SK-N-SH (cell line): ENCODE measurements around the gene PAQR5. TPM values are rescaled to one million over a fixed set of nuclear protein-coding genes. Genes with fewer than 3 reads are reported as not detected.

Source experiments
- CTCF ChIA-PET: fragments of 300-600, 350-600 bp; formaldehyde crosslinking; extraction: SDS; loops from one replicate; lab custom pipeline; 2021; lab: Yijun Ruan, JAX
- POLR2A ChIA-PET: fragments of 350-600 bp; sonication (Branson Sonifier 250); formaldehyde crosslinking; extraction: SDS; loops from one replicate; lab custom pipeline; 2020; ENCODE audit warnings: antibody characterized with exemption, inconsistent platforms; lab: Yijun Ruan, JAX
- DNase-seq: peaks from one replicate; pipeline ENCODE4 v3.0.0; 2012
- H2AFZ ChIP-seq: fragments of 200-600 bp; sonication (generic); 2 replicates; pipeline ENCODE4 v1.8.1; 2016; ENCODE audit warnings: antibody characterized with exemption, mild to moderate bottlenecking, low read depth
- H3F3A ChIP-seq: fragments of 200-600 bp; sonication (generic); replicated peaks from 2 replicates; pipeline ENCODE3; 2016; ENCODE audit warnings: antibody characterized with exemption, mild to moderate bottlenecking; ENCODE audit not compliant: insufficient read depth
- H3K27ac ChIP-seq, 2 experiments: fragments of 200-500 bp in 1 of 2; fragments of 200-600 bp in 1 of 2; sonication (Bioruptor generic) in 1 of 2; sonication (generic), shearing (Covaris generic) in 1 of 2; 2 replicates each; pipeline versions ENCODE4 v1.5.1 to v1.6.1; 2014 to 2016; ENCODE audit warnings: low read depth in 2 of 2, inconsistent platforms in 1 of 2, low read length in 1 of 2, mild to moderate bottlenecking in 1 of 2, mixed read lengths in 1 of 2
- H3K27me3 ChIP-seq: fragments of 200-600 bp; sonication (generic), shearing (Covaris generic); 2 replicates; pipeline ENCODE4 v1.6.1; 2016; ENCODE audit warnings: mixed run types; ENCODE audit not compliant: insufficient read depth
- H3K36me3 ChIP-seq, 2 experiments: fragments of 200-500 bp in 1 of 2; fragments of 200-600 bp in 1 of 2; sonication (Bioruptor generic) in 1 of 2; sonication (generic) in 1 of 2; replicated peaks in 1 of 2; 2 replicates each; pipeline versions ENCODE3 to v1.5.1; 2014 to 2016; ENCODE audit warnings: low read length in 1 of 2, mild to moderate bottlenecking in 1 of 2; ENCODE audit not compliant: insufficient read depth in 2 of 2, control insufficient read depth in 1 of 2
- H3K4me1 ChIP-seq, 2 experiments: fragments of 200-500 bp in 1 of 2; fragments of 200-600 bp in 1 of 2; sonication (Bioruptor generic) in 1 of 2; sonication (generic), shearing (Covaris generic) in 1 of 2; 2 replicates each; pipeline versions ENCODE4 v1.5.1 to v1.6.1; 2014 to 2016; ENCODE audit warnings: low read depth in 1 of 2, low read length in 1 of 2, mixed run types in 1 of 2; ENCODE audit not compliant: insufficient read depth in 2 of 2, control insufficient read depth in 1 of 2
- H3K4me2 ChIP-seq: fragments of 200-600 bp; sonication (generic), shearing (Covaris generic); 2 replicates; pipeline ENCODE4 v1.6.1; 2017; ENCODE audit warnings: mixed run types
- H3K4me3 ChIP-seq, 2 experiments: fragments of 200-500 bp in 1 of 2; fragments of 200-600 bp in 1 of 2; sonication (Bioruptor generic) in 1 of 2; sonication (generic), shearing (Covaris generic) in 1 of 2; 2 replicates each; pipeline versions ENCODE4 v1.5.1 to v1.8.1; 2014 to 2016; ENCODE audit warnings: low read depth in 2 of 2, inconsistent platforms in 1 of 2, low read length in 1 of 2, mild to moderate bottlenecking in 1 of 2, mixed read lengths in 1 of 2, moderate library complexity in 1 of 2
- H3K79me2 ChIP-seq: fragments of 200-600 bp; sonication (generic); 2 replicates; pipeline ENCODE4 v1.8.1; 2017; ENCODE audit warnings: mild to moderate bottlenecking; ENCODE audit not compliant: insufficient read depth
- H3K9ac ChIP-seq: fragments of 200-600 bp; sonication (generic); 2 replicates; pipeline ENCODE4 v1.6.1; 2017; ENCODE audit warnings: mixed run types
- H3K9me2 ChIP-seq: fragments of 200-600 bp; sonication (generic); 2 replicates; pipeline ENCODE4 v1.6.1; 2017; ENCODE audit warnings: mixed run types
- H3K9me3 ChIP-seq: fragments of 200-600 bp; sonication (generic); 2 replicates; pipeline ENCODE4 v1.6.1; 2017; ENCODE audit warnings: mixed run types, mild to moderate bottlenecking, moderate library complexity
- H4K20me1 ChIP-seq: fragments of 200-600 bp; sonication (generic); 2 replicates; pipeline ENCODE4 v1.6.1; 2017; ENCODE audit warnings: mild to moderate bottlenecking, mixed run types; ENCODE audit not compliant: insufficient read depth
- CHD2 ChIP-seq: fragments of 150-350 bp; IDR thresholded peaks from 2 replicates; pipeline ENCODE4 v1.6.1; 2018; ENCODE audit warnings: low read length; ENCODE audit not compliant: partially characterized antibody
- ELF1 ChIP-seq: IDR thresholded peaks from 2 replicates; pipeline ENCODE4 v1.4.0; 2012
- EP300 ChIP-seq, 2 experiments: IDR thresholded peaks; 2 replicates each; pipeline versions ENCODE4 v1.4.0 to v1.6.1; 2012; ENCODE audit warnings: borderline replicate concordance in 1 of 2, low read depth in 1 of 2, low read length in 1 of 2
- EZH2phosphoT487 ChIP-seq: fragments of 200-600 bp; sonication (generic); IDR thresholded peaks from 2 replicates; pipeline ENCODE4 v1.6.1; 2017; ENCODE audit warnings: low read depth, mixed run types, mild to moderate bottlenecking, antibody characterized with exemption, moderate library complexity, borderline replicate concordance
- FOXM1 ChIP-seq: IDR thresholded peaks from 2 replicates; pipeline ENCODE4 v1.4.0; 2012; ENCODE audit warnings: low read depth, mild to moderate bottlenecking
- GABPA ChIP-seq: IDR thresholded peaks from 2 replicates; pipeline ENCODE4 v1.4.0; 2012; ENCODE audit warnings: low read depth, mild to moderate bottlenecking
- GATA2 ChIP-seq: sonication (generic); formaldehyde crosslinking; IDR thresholded peaks from 2 replicates; pipeline ENCODE4 v1.5.0; 2020; ENCODE audit warnings: mild to moderate bottlenecking, missing genetic modification reagents
- MEF2A ChIP-seq: IDR thresholded peaks from 2 replicates; pipeline ENCODE4 v1.4.0; 2012; ENCODE audit warnings: low read depth, borderline replicate concordance
- NFIC ChIP-seq: IDR thresholded peaks from 2 replicates; pipeline ENCODE4 v1.4.0; 2012; ENCODE audit warnings: borderline replicate concordance
- NRF1 ChIP-seq: IDR thresholded peaks from 2 replicates; pipeline ENCODE4 v1.6.1; 2012; ENCODE audit warnings: low read depth, mild to moderate bottlenecking, low read length
- POLR2AphosphoS5 ChIP-seq: IDR thresholded peaks from 2 replicates; pipeline ENCODE4 v1.6.1; 2012; ENCODE audit warnings: low read depth, low read length
- RAD21 ChIP-seq: IDR thresholded peaks from 2 replicates; pipeline ENCODE4 v1.6.1; 2012; ENCODE audit warnings: mild to moderate bottlenecking, low read length
- RCOR1 ChIP-seq: fragments of 150-350 bp; IDR thresholded peaks from 2 replicates; pipeline ENCODE4 v1.6.1; 2017; ENCODE audit warnings: antibody characterized with exemption, low read length
- RFX5 ChIP-seq: IDR thresholded peaks from 2 replicates; pipeline ENCODE4 v1.6.1; 2012; ENCODE audit warnings: mild to moderate bottlenecking, improper control_type of control experiment, low read length
- RXRA ChIP-seq: IDR thresholded peaks from 2 replicates; pipeline ENCODE4 v1.4.0; 2012; ENCODE audit warnings: low read depth, mild to moderate bottlenecking, borderline replicate concordance
- SIN3A ChIP-seq: IDR thresholded peaks from 2 replicates; pipeline ENCODE4 v1.6.1; 2012; ENCODE audit warnings: low read depth, mild to moderate bottlenecking, low read length, moderate library complexity, borderline replicate concordance
- SMC3 ChIP-seq: IDR thresholded peaks from 2 replicates; pipeline ENCODE4 v1.6.1; 2012; ENCODE audit warnings: low read depth, low read length, improper control_type of control experiment
- TCF12 ChIP-seq: IDR thresholded peaks from 2 replicates; pipeline ENCODE4 v1.4.0; 2012
- USF2 ChIP-seq: fragments of 150-350 bp; IDR thresholded peaks from 2 replicates; pipeline ENCODE4 v1.6.1; 2017; ENCODE audit warnings: antibody characterized with exemption, low read length, low read depth, borderline replicate concordance
- YY1 ChIP-seq: IDR thresholded peaks from 2 replicates; pipeline ENCODE4 v1.4.0; 2012; ENCODE audit warnings: low read depth, mild to moderate bottlenecking
- WGBS: methylation state at CpG from one replicate; pipeline ENCODE4 v1.1.6; 2017; ENCODE audit warnings: low lambda C conversion rate; 5-methylcytosine and 5-hydroxymethylcytosine counted together
- polyA plus RNA-seq, 3 experiments: library from polyadenylated mRNA; depleted of rRNA; stranded (reverse); fragments of >200 nt; gene quantifications; 2 replicates each; pipeline ENCODE4 v1.2.3, GENCODE V29; 2012
- TF ChIP-seq, protein P1 (sequence below): fragments of 150-350 bp; IDR thresholded peaks from 2 replicates; pipeline ENCODE4 v1.6.1; 2016; ENCODE audit warnings: mild to moderate bottlenecking, low read depth, low read length
- TF ChIP-seq, protein P2 (sequence below): IDR thresholded peaks from 2 replicates; pipeline ENCODE4; 2012
- TF ChIP-seq, protein P3 (sequence below): fragments of 200-600 bp; sonication (generic); IDR thresholded peaks from 2 replicates; pipeline ENCODE4 v1.6.1; 2017; ENCODE audit warnings: antibody characterized with exemption, mild to moderate bottlenecking, moderate library complexity
- TF ChIP-seq, protein P4 (sequence below): IDR thresholded peaks from 2 replicates; pipeline ENCODE4 v1.6.1; 2012; ENCODE audit warnings: mild to moderate bottlenecking, low read depth, low read length, moderate library complexity

PAQR5 gene
- polyA plus RNA-seq, 1 of the 3 experiments (the other 2 are of a cell fraction): 3.9 TPM

- POLR2A ChIA-PET: no interaction called here
- TF ChIP-seq ELF1 (no peak), TCF12 (peak; percentile 32; the same call in 1 of the 2 replicates), CHD2 (no peak), FOXM1 (no peak), USF2 (no peak), EP300 (IDR thresholded peaks at IDR 0.05; ENCODE audit: borderline replicate concordance in 1 of 2, low read depth in 1 of 2, low read length in 1 of 2) (0 out of 4 replicates have a peak, but pooled peaks of 1 of the 2 experiments have one; percentile 14), GATA2 (CRISPR knock-in tag) (peak; percentile 84), YY1 (no peak), POLR2AphosphoS5 (no peak), MEF2A (no peak), SIN3A (no peak), NRF1 (no peak), NFIC (no peak), SMC3 (no peak), EZH2phosphoT487 (no peak), RAD21 (no peak), RXRA (no peak), RCOR1 (no peak), RFX5 (no peak), GABPA (no peak)
- TF ChIP-seq, protein P1, sequence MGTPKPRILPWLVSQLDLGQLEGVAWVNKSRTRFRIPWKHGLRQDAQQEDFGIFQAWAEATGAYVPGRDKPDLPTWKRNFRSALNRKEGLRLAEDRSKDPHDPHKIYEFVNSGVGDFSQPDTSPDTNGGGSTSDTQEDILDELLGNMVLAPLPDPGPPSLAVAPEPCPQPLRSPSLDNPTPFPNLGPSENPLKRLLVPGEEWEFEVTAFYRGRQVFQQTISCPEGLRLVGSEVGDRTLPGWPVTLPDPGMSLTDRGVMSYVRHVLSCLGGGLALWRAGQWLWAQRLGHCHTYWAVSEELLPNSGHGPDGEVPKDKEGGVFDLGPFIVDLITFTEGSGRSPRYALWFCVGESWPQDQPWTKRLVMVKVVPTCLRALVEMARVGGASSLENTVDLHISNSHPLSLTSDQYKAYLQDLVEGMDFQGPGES: no peak
- TF ChIP-seq, protein P2, sequence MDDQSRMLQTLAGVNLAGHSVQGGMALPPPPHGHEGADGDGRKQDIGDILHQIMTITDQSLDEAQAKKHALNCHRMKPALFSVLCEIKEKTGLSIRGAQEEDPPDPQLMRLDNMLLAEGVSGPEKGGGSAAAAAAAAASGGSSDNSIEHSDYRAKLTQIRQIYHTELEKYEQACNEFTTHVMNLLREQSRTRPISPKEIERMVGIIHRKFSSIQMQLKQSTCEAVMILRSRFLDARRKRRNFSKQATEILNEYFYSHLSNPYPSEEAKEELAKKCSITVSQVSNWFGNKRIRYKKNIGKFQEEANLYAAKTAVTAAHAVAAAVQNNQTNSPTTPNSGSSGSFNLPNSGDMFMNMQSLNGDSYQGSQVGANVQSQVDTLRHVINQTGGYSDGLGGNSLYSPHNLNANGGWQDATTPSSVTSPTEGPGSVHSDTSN: 0 out of 2 replicates have a peak, but pooled peaks have one; percentile 12
- TF ChIP-seq, protein P3, sequence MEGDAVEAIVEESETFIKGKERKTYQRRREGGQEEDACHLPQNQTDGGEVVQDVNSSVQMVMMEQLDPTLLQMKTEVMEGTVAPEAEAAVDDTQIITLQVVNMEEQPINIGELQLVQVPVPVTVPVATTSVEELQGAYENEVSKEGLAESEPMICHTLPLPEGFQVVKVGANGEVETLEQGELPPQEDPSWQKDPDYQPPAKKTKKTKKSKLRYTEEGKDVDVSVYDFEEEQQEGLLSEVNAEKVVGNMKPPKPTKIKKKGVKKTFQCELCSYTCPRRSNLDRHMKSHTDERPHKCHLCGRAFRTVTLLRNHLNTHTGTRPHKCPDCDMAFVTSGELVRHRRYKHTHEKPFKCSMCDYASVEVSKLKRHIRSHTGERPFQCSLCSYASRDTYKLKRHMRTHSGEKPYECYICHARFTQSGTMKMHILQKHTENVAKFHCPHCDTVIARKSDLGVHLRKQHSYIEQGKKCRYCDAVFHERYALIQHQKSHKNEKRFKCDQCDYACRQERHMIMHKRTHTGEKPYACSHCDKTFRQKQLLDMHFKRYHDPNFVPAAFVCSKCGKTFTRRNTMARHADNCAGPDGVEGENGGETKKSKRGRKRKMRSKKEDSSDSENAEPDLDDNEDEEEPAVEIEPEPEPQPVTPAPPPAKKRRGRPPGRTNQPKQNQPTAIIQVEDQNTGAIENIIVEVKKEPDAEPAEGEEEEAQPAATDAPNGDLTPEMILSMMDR: no peak
- TF ChIP-seq, protein P4, sequence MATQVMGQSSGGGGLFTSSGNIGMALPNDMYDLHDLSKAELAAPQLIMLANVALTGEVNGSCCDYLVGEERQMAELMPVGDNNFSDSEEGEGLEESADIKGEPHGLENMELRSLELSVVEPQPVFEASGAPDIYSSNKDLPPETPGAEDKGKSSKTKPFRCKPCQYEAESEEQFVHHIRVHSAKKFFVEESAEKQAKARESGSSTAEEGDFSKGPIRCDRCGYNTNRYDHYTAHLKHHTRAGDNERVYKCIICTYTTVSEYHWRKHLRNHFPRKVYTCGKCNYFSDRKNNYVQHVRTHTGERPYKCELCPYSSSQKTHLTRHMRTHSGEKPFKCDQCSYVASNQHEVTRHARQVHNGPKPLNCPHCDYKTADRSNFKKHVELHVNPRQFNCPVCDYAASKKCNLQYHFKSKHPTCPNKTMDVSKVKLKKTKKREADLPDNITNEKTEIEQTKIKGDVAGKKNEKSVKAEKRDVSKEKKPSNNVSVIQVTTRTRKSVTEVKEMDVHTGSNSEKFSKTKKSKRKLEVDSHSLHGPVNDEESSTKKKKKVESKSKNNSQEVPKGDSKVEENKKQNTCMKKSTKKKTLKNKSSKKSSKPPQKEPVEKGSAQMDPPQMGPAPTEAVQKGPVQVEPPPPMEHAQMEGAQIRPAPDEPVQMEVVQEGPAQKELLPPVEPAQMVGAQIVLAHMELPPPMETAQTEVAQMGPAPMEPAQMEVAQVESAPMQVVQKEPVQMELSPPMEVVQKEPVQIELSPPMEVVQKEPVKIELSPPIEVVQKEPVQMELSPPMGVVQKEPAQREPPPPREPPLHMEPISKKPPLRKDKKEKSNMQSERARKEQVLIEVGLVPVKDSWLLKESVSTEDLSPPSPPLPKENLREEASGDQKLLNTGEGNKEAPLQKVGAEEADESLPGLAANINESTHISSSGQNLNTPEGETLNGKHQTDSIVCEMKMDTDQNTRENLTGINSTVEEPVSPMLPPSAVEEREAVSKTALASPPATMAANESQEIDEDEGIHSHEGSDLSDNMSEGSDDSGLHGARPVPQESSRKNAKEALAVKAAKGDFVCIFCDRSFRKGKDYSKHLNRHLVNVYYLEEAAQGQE: no peak
These were observed 21.0 kb downstream of the PAQR5 start for GRCh38 chr15:69319384-69320375.

More at GRCh38 chr15:69319384-69320375, 21.0 kb downstream of the PAQR5 start:
- Histone ChIP-seq H4K20me1 (no peaks in the 10 kb centered on the region), H3K36me3 (no peaks in the 10 kb centered on the region), H3K79me2 (no peaks in the 10 kb centered on the region), H3K4me1 (peaks cover 0 to 15% of the 10 kb centered on the region in 2 experiments; a peak in 3 of 4 replicates), H3K4me3 (no peak overlapping the region), H3K9me2 (no peaks in the 10 kb centered on the region), H3K27me3 (no peaks in the 10 kb centered on the region), H3K4me2 (no peak overlapping the region), H3K9me3 (no peaks in the 10 kb centered on the region), H3K27ac (no peak overlapping the region), H2AFZ (no peak overlapping the region), H3F3A (no peaks in the 10 kb centered on the region), H3K9ac (no peak overlapping the region)
- no peak for DNase-seq
- WGBS: 78% methylated on average over 16 of the region's 19 CpGs
- CTCF ChIA-PET: interaction anchor here (0.5 to 0.8 kb wide), 3 partner anchors 10 to 224 kb away, joined by 3 to 5 read pairs (median 3); no protein-coding TSS in a partner anchor
